Measurements from ENCODE around the gene RAB7A.

The RAB7A gene

GRCh38 chr3:128775241-128775640 lies 49.3 kb downstream of the RAB7A start:
- no peak for TF ChIP-seq CTCF (IDR thresholded peaks at IDR 0.05; ENCODE audit: low read depth, low read length)
- DNase-seq (ENCODE audit: extremely low read depth, low read depth): no peak

- TF ChIP-seq CTCF (IDR thresholded peaks at IDR 0.05; ENCODE audit: low read depth, low read length): no peak
- no peak for DNase-seq (ENCODE audit: extremely low read depth, low read depth)
Observed at GRCh38 chr3:128775906-128776542, 50.0 kb downstream of the RAB7A start.

- no peak for DNase-seq (ENCODE audit: extremely low read depth, low read depth)
- no peak for TF ChIP-seq CTCF (IDR thresholded peaks at IDR 0.05; ENCODE audit: low read depth, low read length)
Observed at GRCh38 chr3:128780101-128780837, 54.3 kb downstream of the RAB7A start.

GRCh38 chr3:128781164-128781563 lies 55.2 kb downstream of the RAB7A start:
- TF ChIP-seq CTCF (IDR thresholded peaks at IDR 0.05; ENCODE audit: low read depth, low read length): no peak
- no peak for DNase-seq (ENCODE audit: extremely low read depth, low read depth)

DNA sequence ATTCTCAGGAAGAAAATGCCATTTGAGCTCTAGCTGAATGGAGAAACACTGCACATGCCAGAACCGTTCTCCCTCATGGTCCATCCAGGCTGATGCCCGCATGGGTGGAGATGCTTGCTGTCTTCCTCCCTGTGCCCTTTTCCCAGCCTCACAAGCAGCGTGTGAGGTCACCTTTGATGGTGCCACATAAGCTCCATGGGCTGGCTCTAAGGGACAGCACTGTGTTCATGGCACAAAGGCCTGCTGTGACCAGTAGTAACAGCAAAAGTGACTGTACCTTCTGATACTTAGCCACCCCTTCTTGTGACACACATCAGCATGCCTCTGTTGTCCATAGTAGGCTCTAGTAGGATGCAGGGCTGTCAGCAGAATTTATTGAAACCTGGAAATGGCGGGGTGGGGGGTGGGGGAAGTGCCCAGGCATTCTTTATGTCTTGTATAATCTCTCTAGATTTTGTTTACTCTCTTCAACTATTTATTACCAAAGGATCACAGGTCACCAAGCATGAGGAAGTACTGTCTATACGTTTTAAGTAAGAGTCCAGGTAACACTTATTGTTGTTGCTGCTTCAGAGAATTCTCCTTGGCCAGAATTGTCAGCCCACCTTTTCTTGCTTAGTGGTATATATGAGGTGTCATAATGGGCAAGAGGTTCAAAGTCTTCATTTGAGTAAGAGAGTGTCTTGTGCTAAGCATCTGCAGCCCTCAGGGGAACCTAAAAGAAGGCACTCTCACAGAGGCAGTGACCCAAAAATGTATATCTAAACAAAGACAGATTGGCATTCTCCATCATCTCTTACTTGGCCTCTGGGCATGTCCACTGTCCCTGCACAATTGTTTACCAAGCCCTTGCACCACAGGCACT lies 56.5 kb downstream of the RAB7A start:
- no peak for DNase-seq (ENCODE audit: extremely low read depth, low read depth)
- no peak for TF ChIP-seq CTCF (IDR thresholded peaks at IDR 0.05; ENCODE audit: low read depth, low read length)

GRCh38 chr3:128783774-128784173 lies 57.8 kb downstream of the RAB7A start:
- no peak for DNase-seq (ENCODE audit: extremely low read depth, low read depth)

More at GRCh38 chr3:128783774-128784173, 57.8 kb downstream of the RAB7A start:
- no peak for TF ChIP-seq CTCF (IDR thresholded peaks at IDR 0.05; ENCODE audit: low read depth, low read length)

Data from AG09319 (cell line).